GM12878 (cell line): ENCODE data around the gene EMP3. TPM values are rescaled to one million over a fixed set of nuclear protein-coding genes. Genes with fewer than 3 reads are reported as not detected.

Source experiments
- CTCF ChIP-seq, 3 experiments: IDR thresholded peaks in 2 of 3; conservative IDR thresholded peaks in 1 of 3; 2 replicates each; pipeline ENCODE4 v1.5.1; 2011; ENCODE audit warnings: low read depth in 3 of 3, low read length in 3 of 3, mild to moderate bottlenecking in 3 of 3, control low read depth in 2 of 3, moderate library complexity in 2 of 3, inconsistent platforms in 1 of 3, mixed read lengths in 1 of 3; ENCODE audit not compliant: control insufficient read depth in 2 of 3, insufficient read depth in 1 of 3; ENCODE audit errors: extremely low read depth in 1 of 3
- ESRRA ChIP-seq: IDR thresholded peaks from 2 replicates; pipeline ENCODE4 v1.6.1; 2012; ENCODE audit warnings: mild to moderate bottlenecking, low read length, improper control_type of control experiment
- HDAC6 ChIP-seq: fragments of 200-600 bp; sonication (generic); IDR thresholded peaks from one replicate; pipeline ENCODE4 v1.8.0; 2017; ENCODE audit warnings: antibody characterized with exemption; ENCODE audit not compliant: unreplicated experiment
- KAT2A ChIP-seq: conservative IDR thresholded peaks from 2 replicates; pipeline ENCODE4 v1.6.1; 2011; ENCODE audit warnings: low read depth, low read length; ENCODE audit not compliant: control insufficient read depth
- MAX ChIP-seq: IDR thresholded peaks from 2 replicates; pipeline ENCODE4 v1.6.1; 2012; ENCODE audit warnings: low read depth, low read length, improper control_type of control experiment
- MEF2A ChIP-seq: IDR thresholded peaks from 2 replicates; pipeline ENCODE4 v1.6.1; 2011; ENCODE audit warnings: low read depth, mild to moderate bottlenecking, low read length, moderate library complexity; ENCODE audit not compliant: insufficient read depth
- MXI1 ChIP-seq: fragments of 150-350 bp; IDR thresholded peaks from 2 replicates; pipeline ENCODE4 v1.6.1; 2011; ENCODE audit warnings: low read depth, mild to moderate bottlenecking, inconsistent platforms, low read length, improper control_type of control experiment
- MYB ChIP-seq: fragments of 150-350 bp; IDR thresholded peaks from 2 replicates; pipeline ENCODE4 v1.6.1; 2014; ENCODE audit warnings: mild to moderate bottlenecking, low read depth, low read length, borderline replicate concordance
- NFXL1 ChIP-seq: fragments of 450-650 bp; IDR thresholded peaks from 2 replicates; pipeline ENCODE4 v1.6.1; 2017; ENCODE audit warnings: antibody characterized with exemption, mild to moderate bottlenecking, borderline replicate concordance
- PML ChIP-seq: IDR thresholded peaks from 2 replicates; pipeline ENCODE4 v1.6.1; 2012; ENCODE audit warnings: low read length, inconsistent platforms
- PRDM15 ChIP-seq: fragments of 450-650 bp; formaldehyde crosslinking; IDR thresholded peaks from 2 replicates; pipeline ENCODE4 v1.4.0; 2020; ENCODE audit warnings: mild to moderate bottlenecking, moderate library complexity
- SIX5 ChIP-seq: IDR thresholded peaks from 2 replicates; pipeline ENCODE4 v1.6.1; 2011; ENCODE audit warnings: mild to moderate bottlenecking, low read depth, low read length, moderate library complexity; ENCODE audit not compliant: severe bottlenecking
- STAT3 ChIP-seq: IDR thresholded peaks from 2 replicates; pipeline ENCODE4 v1.6.1; 2011; ENCODE audit warnings: low read depth, low read length, improper control_type of control experiment
- SUPT20H ChIP-seq: IDR thresholded peaks from 2 replicates; pipeline ENCODE4 v1.6.1; 2011; ENCODE audit warnings: low read depth, mild to moderate bottlenecking, low read length, moderate library complexity, borderline replicate concordance; ENCODE audit not compliant: control insufficient read depth
- TCF3 ChIP-seq: IDR thresholded peaks from 2 replicates; pipeline ENCODE4 v1.6.1; 2012; ENCODE audit warnings: low read depth, mild to moderate bottlenecking, low read length, borderline replicate concordance; ENCODE audit not compliant: insufficient read depth
- YBX1 ChIP-seq: fragments of 450-650 bp; IDR thresholded peaks from 2 replicates; pipeline ENCODE4 v1.6.1; 2016; ENCODE audit warnings: antibody characterized with exemption
- ZBTB40 ChIP-seq: fragments of 450-650 bp; IDR thresholded peaks from 2 replicates; pipeline ENCODE4 v1.6.1; 2016; ENCODE audit warnings: mild to moderate bottlenecking, moderate library complexity, borderline replicate concordance
- ZNF24 ChIP-seq: fragments of 450-650 bp; IDR thresholded peaks from 2 replicates; pipeline ENCODE4 v1.6.1; 2017; ENCODE audit warnings: antibody characterized with exemption, mild to moderate bottlenecking
- polyA plus RNA-seq, 11 experiments: library from polyadenylated mRNA; depleted of rRNA in 4 of 11; unstranded in 6 of 11; stranded (reverse) in 5 of 11; fragments of >200 nt; fragmentation: Nextera tagmentation in 4 of 11; fragmentation: Illumina TruSeq in 1 of 11; extraction: Ambion mirVana in 4 of 11; extraction: Trizol in 1 of 11; gene quantifications; 1 replicate in 1 of 11; 2 replicates in 10 of 11; pipeline versions ENCODE4 v1.2.1 to v1.2.3, GENCODE V29; 2011 to 2016; ENCODE audit warnings: inconsistent platforms in 2 of 11, missing spikeins in 2 of 11, low read depth in 1 of 11
- total RNA-seq, 4 experiments: library from RNA; depleted of rRNA in 3 of 4; stranded (reverse); fragments of >200 nt in 3 of 4; fragmentation: Illumina TruSeq in 1 of 4; extraction: Trizol in 1 of 4; gene quantifications; 2 replicates each; pipeline versions ENCODE4 v1.2.1 to v1.2.3, GENCODE V29; 2013 to 2021

The EMP3 gene
- total and polyA plus RNA-seq, 10 of the 15 experiments (the other 5 are each of a cell fraction or from before 2014, with no cell fraction given), result 53.2 to 224 (median 134) TPM

- TF ChIP-seq SIX5 (no peak), YBX1 (no peak), KAT2A (no peak), NFXL1 (no peak), HDAC6 (no peak), ZNF24 (no peak), SUPT20H (no peak), ZBTB40 (no peak), MEF2A (no peak), MXI1 (no peak), STAT3 (no peak), PML (no peak), MAX (no peak; the same call in 1 of the 2 replicates), TCF3 (peak; percentile 65; the same call in 1 of the 2 replicates), CTCF (IDR thresholded peaks at IDR 0.05 in 2 of 3, conservative IDR thresholded peaks at IDR 0.05 in 1 of 3; ENCODE audit: control insufficient read depth in 2 of 3, extremely low read depth in 1 of 3, insufficient read depth in 1 of 3, low read depth in 3 of 3, low read length in 3 of 3) (no peak), MYB (no peak), ESRRA (no peak; the same call in 1 of the 2 replicates), PRDM15 (CRISPR knock-in tag) (no peak)
Measured at GRCh38 chr19:48332662-48333466, 7.5 kb downstream of the EMP3 start (continued).
